Measurements from ENCODE around the gene NFKBIA.
"Not testable (repeated sequence)": the region's sequence is repeated elsewhere in the genome, so short reads cannot be mapped to it uniquely, and the experiment has no call there.

Gene NFKBIA

DNA sequence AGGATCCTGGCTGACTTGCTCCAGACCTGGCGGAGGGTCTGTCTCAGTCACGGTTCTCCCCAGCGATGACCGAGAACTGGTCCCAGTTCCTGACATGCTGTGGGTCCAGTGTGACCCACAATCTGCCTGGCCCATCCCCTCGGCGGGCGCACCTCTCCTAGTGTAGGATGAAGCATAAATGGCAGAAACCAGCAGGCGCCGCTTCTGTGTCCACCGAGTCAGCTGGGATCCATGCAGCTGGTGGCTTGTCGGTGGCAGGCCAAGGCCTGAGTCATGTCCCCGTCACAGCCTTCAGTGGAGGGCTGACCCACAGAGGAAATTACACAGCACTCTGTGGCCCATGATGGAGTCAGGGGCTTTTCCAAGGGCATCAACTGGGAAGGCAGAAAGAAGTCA, 38.5 kb downstream of the NFKBIA start:
- Histone ChIP-seq H3K79me2 (no peaks in the 10 kb centered on the region), H3K27me3 (ENCODE audit: control insufficient read depth, insufficient read depth, low read length) (no peaks in the 10 kb centered on the region), H3K9me3 (ENCODE audit: control insufficient read depth, low read length) (no peaks in the 10 kb centered on the region), H3K4me3 (ENCODE audit: low read depth, low read length) (no peak overlapping the region), H3K4me1 (no peaks in the 10 kb centered on the region), H3K9ac (no peak overlapping the region), H2AFZ (no peak overlapping the region), H3K36me3 (ENCODE audit: control insufficient read depth, insufficient read depth, low read length) (no peaks in the 10 kb centered on the region), H3K4me2 (ENCODE audit: low read length) (no peak overlapping the region), H3K27ac (no peak overlapping the region)
- TF ChIP-seq CTCF (IDR thresholded peaks at IDR 0.05) = no peak

DNA sequence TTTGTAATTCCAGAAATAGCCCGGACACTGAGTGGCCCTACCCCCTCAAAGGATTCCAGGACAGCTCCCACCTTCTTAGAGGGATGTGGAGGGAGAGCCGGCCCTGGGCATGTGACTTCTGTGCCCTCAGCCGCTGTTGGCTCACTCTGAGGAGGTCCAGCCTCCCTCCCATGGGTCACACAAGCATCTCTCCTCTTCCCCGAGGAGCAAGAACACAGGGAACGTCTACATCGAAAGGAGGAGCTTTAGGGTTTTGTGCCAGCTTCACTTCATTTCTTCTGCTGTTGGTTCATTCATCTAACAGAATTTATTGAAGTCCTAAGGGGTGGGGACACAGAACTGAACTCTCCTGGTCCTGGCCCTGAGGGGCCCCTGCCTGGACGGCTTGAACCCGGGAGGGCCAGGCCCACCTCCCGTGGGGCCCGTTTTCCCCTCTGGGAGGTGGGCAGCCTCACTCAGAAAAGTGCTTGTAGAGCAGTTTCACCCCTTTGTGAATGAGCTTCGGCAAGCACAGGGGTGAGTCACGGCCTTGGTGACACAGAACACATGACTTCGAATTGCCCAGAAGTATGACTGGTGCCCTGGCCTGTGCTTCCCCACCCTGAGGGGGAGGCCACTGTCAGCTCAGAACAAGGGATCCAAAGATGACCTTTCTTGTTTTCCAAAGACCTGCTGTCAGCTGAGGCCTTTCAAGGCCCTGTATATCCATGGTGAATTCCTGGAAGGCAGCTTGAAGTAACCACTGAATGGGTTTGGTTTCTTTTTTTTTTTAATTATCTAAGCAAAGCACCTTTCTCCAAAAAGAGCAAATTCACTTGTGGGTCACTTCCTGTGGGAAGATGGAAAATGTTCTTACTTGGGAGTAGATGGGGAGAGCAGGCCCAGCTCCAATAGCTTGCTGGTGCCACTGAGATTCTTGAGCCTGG, 39.2 kb downstream of the NFKBIA start:
- H3K27me3 ChIP-seq (ENCODE audit: control insufficient read depth, insufficient read depth, low read length) = no peaks in the 10 kb centered on the region
- no peak for TF ChIP-seq CTCF (IDR thresholded peaks at IDR 0.05)
- peak overlapping the region; percentile 5 for H3K27ac ChIP-seq
- H3K36me3 ChIP-seq (ENCODE audit: control insufficient read depth, insufficient read depth, low read length) = no peaks in the 10 kb centered on the region
- H3K9ac ChIP-seq = no peak overlapping the region
- no peaks in the 10 kb centered on the region for H3K79me2 ChIP-seq
- H3K9me3 ChIP-seq (ENCODE audit: control insufficient read depth, low read length) = no peaks in the 10 kb centered on the region
- H3K4me3 ChIP-seq (ENCODE audit: low read depth, low read length) = no peak overlapping the region
- no peaks in the 10 kb centered on the region for H3K4me1 ChIP-seq
- no peak overlapping the region for H3K4me2 ChIP-seq (ENCODE audit: low read length)
- peak overlapping the region; percentile 57 for H2AFZ ChIP-seq

DNA sequence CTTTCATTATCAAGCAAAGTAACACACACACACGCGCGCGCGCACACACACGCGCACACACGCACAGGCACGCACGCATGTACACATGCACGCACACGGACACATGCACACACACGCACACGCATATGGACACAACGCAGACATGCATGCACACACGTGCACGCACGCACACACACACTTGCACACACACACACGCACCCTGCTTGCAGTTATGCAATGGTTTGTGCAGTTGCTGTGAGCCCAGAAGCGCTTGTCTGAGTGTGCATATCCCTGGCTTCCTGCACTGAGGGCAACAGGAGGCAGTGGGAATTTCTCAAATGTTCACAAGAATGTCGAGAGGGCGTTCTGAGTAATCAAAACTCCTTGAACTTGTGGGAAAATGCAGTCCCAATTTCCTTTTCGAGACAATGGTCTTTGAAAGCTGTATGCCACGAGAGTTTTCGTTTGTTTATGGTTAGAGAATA, 41.6 kb downstream of the NFKBIA start:
- no peaks in the 10 kb centered on the region for H3K27me3 ChIP-seq (ENCODE audit: control insufficient read depth, insufficient read depth, low read length)
- no peaks in the 10 kb centered on the region for H3K9me3 ChIP-seq (ENCODE audit: control insufficient read depth, low read length)
- TF ChIP-seq CTCF (IDR thresholded peaks at IDR 0.05) = no peak
- H3K79me2 ChIP-seq = no peaks in the 10 kb centered on the region
- H3K4me3 ChIP-seq (ENCODE audit: low read depth, low read length) = no peak overlapping the region
- no peaks in the 10 kb centered on the region for H3K36me3 ChIP-seq (ENCODE audit: control insufficient read depth, insufficient read depth, low read length)
- no peaks in the 10 kb centered on the region for H3K4me1 ChIP-seq
- no peak overlapping the region for H3K4me2 ChIP-seq (ENCODE audit: low read length)
- H2AFZ ChIP-seq = no peak overlapping the region
- H3K27ac ChIP-seq = no peak overlapping the region
- H3K9ac ChIP-seq = no peak overlapping the region

GRCh38 chr14:35362450-35362849, 42.1 kb downstream of the NFKBIA start:
- Histone ChIP-seq H3K4me2 (ENCODE audit: low read length) (no peak overlapping the region), H2AFZ (no peak overlapping the region), H3K4me1 (peaks cover 3% of the 10 kb centered on the region), H3K27ac (no peak overlapping the region), H3K36me3 (ENCODE audit: control insufficient read depth, insufficient read depth, low read length) (no peaks in the 10 kb centered on the region), H3K79me2 (no peaks in the 10 kb centered on the region), H3K4me3 (ENCODE audit: low read depth, low read length) (no peak overlapping the region), H3K27me3 (ENCODE audit: control insufficient read depth, insufficient read depth, low read length) (no peaks in the 10 kb centered on the region), H3K9ac (no peak overlapping the region), H3K9me3 (ENCODE audit: control insufficient read depth, low read length) (no peaks in the 10 kb centered on the region)
- TF ChIP-seq CTCF (IDR thresholded peaks at IDR 0.05) = no peak

DNA sequence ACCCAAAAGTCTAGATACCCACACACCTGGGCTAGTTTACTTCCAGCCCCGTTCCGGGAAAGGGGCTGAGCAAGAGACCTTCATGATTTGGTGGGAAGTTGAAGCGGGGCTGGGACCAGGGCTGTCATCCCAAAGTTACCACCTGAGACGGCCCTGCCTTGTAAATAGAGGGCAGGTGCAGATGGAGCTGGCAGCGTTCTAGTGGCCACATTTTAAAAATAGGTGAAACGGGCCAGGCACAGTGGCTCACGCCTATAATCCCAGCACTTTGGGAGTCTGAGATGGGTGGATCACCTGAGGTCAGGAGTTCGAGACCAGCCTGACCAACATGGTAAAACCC, 43.4 kb downstream of the NFKBIA start:
- no peak overlapping the region for H3K27ac ChIP-seq
- no peaks in the 10 kb centered on the region for H3K9me3 ChIP-seq (ENCODE audit: control insufficient read depth, low read length)
- H3K27me3 ChIP-seq (ENCODE audit: control insufficient read depth, insufficient read depth, low read length) = no peaks in the 10 kb centered on the region
- no peak overlapping the region for H3K4me3 ChIP-seq (ENCODE audit: low read depth, low read length)
- peaks cover 10% of the 10 kb centered on the region for H3K4me1 ChIP-seq
- no peaks in the 10 kb centered on the region for H3K79me2 ChIP-seq
- H3K9ac ChIP-seq = no peak overlapping the region
- no peak overlapping the region for H2AFZ ChIP-seq
- no peak for TF ChIP-seq CTCF (IDR thresholded peaks at IDR 0.05)
- no peak overlapping the region for H3K4me2 ChIP-seq (ENCODE audit: low read length)
- H3K36me3 ChIP-seq (ENCODE audit: control insufficient read depth, insufficient read depth, low read length) = no peaks in the 10 kb centered on the region

DNA sequence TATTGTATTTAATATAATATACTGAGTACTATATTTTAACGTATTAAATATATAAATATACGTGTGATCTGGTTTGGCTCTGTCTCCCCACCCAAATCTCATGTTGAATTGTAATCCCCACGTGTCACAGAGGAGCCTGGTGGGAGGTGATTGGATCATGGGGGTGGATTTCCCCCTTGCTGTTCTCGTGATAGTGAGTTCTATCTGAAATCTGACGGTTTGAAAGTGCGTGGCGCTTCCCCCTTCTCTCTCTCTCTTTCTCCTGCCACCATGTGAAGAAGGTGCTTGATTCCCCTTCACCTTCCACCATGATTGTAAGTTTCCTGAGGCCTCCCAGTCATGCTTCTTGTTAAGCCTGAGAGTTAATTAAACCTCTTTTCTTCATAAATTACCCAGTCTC, 44.9 kb downstream of the NFKBIA start:
- not testable (repeated sequence) for H2AFZ ChIP-seq; H3K27me3 ChIP-seq (ENCODE audit: control insufficient read depth, insufficient read depth, low read length); H3K79me2 ChIP-seq; H3K4me2 ChIP-seq (ENCODE audit: low read length); H3K9me3 ChIP-seq (ENCODE audit: control insufficient read depth, low read length); H3K9ac ChIP-seq; H3K27ac ChIP-seq; H3K36me3 ChIP-seq (ENCODE audit: control insufficient read depth, insufficient read depth, low read length); H3K4me3 ChIP-seq (ENCODE audit: low read depth, low read length)
- H3K4me1 ChIP-seq = peaks cover 14% of the 10 kb centered on the region
